Vagina (tissue), 2 donors: ENCODE data around the gene DNAJB1. TPM values are rescaled to one million over a fixed set of nuclear protein-coding genes. Genes with fewer than 3 reads are reported as not detected.

ENCODE experiments used
- DNase-seq, 2 donors: peaks; one replicate each; pipeline ENCODE4 v3.0.0-alpha.2; 2017; ENCODE audit errors: extremely low spot score in 2 of 2
- H3K27ac ChIP-seq: fragments of 200-600 bp; sonication (generic); one replicate; pipeline ENCODE4 v1.5.1; 2019
- H3K27me3 ChIP-seq: fragments of 200-600 bp; sonication (generic); one replicate; pipeline ENCODE4 v1.5.1; 2019
- H3K36me3 ChIP-seq, 2 donors: fragments of 200-600 bp; sonication (generic); one replicate each; pipeline ENCODE4 v1.5.1; 2017 to 2019
- H3K4me1 ChIP-seq: fragments of 200-600 bp; sonication (generic); one replicate; pipeline ENCODE4 v1.5.1; 2019
- H3K4me3 ChIP-seq, 2 donors: fragments of 200-600 bp; sonication (generic); 1 replicate in 1 of 2; 2 replicates in 1 of 2; pipeline ENCODE4 v1.5.1; 2016 to 2019
- H3K9me3 ChIP-seq: fragments of 200-600 bp; sonication (generic); one replicate; pipeline ENCODE4 v1.5.1; 2019
- POLR2A ChIP-seq, 2 donors: fragments of 450-650 bp; IDR thresholded peaks; one replicate each; pipeline ENCODE4 v1.6.1; 2017; ENCODE audit warnings: antibody characterized with exemption in 2 of 2, mild to moderate bottlenecking in 2 of 2, moderate library complexity in 2 of 2
- POLR2AphosphoS5 ChIP-seq, 2 donors: sonication (generic); formaldehyde crosslinking; IDR thresholded peaks; one replicate each; pipeline ENCODE4 v1.9.0; 2017; ENCODE audit warnings: antibody characterized with exemption in 2 of 2, mild to moderate bottlenecking in 2 of 2, low read depth in 1 of 2; ENCODE audit not compliant: insufficient read depth in 1 of 2
- intact Hi-C: fragments of 100-400 bp; cut with DNase I; formaldehyde crosslinking; loops from one replicate; pipeline ENCODE4 v1.15.1; 2023
- total RNA-seq: library from RNA; depleted of rRNA; stranded (reverse); fragments of >200 nt; gene quantifications from one replicate; pipeline ENCODE4 v1.2.3, GENCODE V29; 2016
- TF ChIP-seq, protein P1 (sequence below), 3 experiments: fragments of 450-650 bp in 2 of 3; fragments of 200-600 bp in 1 of 3; sonication (generic) in 1 of 3; IDR thresholded peaks; one replicate each; pipeline ENCODE4 v1.5.1; 2017 to 2019; ENCODE audit warnings: antibody characterized with exemption in 3 of 3, mild to moderate bottlenecking in 2 of 3, moderate library complexity in 2 of 3

The DNAJB1 gene
- total RNA-seq, 1 donor from 2014 or later, result 164 TPM

DNA sequence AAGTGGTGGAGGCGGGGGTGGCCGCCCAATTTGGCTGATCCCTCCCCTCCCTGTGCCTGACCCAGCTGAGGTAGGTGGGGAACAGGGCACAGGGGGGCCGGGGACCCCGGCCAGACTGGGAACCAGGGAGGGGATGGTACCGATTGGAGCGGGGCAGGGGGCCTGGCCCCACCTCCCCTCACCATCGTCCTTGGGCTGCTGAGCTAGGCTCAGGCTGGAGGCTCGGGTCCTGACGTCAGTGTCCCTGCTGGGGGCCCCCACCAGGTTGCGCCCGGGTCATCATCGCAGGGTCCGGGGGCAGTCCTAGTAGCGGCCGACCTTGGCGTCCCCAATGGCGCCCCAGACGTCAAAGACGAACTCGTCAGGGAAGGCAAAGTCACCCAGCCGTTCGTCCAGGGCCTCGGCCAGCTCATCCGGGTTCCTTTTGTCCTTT, 40.1 kb downstream of the DNAJB1 start:
- intact Hi-C loops, result loop anchor here (10.0 kb wide), 2 partner anchors 113 to 333 kb away; no protein-coding TSS in a partner anchor
- no peak for TF ChIP-seq POLR2AphosphoS5 (IDR thresholded peaks at IDR 0.05; ENCODE audit: insufficient read depth in 1 of 2, low read depth in 1 of 2)
- TF ChIP-seq POLR2A (IDR thresholded peaks at IDR 0.05), result no peak
- TF ChIP-seq, protein P1, sequence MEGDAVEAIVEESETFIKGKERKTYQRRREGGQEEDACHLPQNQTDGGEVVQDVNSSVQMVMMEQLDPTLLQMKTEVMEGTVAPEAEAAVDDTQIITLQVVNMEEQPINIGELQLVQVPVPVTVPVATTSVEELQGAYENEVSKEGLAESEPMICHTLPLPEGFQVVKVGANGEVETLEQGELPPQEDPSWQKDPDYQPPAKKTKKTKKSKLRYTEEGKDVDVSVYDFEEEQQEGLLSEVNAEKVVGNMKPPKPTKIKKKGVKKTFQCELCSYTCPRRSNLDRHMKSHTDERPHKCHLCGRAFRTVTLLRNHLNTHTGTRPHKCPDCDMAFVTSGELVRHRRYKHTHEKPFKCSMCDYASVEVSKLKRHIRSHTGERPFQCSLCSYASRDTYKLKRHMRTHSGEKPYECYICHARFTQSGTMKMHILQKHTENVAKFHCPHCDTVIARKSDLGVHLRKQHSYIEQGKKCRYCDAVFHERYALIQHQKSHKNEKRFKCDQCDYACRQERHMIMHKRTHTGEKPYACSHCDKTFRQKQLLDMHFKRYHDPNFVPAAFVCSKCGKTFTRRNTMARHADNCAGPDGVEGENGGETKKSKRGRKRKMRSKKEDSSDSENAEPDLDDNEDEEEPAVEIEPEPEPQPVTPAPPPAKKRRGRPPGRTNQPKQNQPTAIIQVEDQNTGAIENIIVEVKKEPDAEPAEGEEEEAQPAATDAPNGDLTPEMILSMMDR (IDR thresholded peaks at IDR 0.05), result no peak
- Histone ChIP-seq H3K4me3 (no peak overlapping the region), H3K9me3 (no peaks in the 10 kb centered on the region), H3K4me1 (peaks cover 36% of the 10 kb centered on the region), H3K27ac (no peak overlapping the region), H3K27me3 (no peaks in the 10 kb centered on the region), H3K36me3 (peaks cover 0 to 44% of the 10 kb centered on the region in 2 donors)
- no peak for DNase-seq

DNA sequence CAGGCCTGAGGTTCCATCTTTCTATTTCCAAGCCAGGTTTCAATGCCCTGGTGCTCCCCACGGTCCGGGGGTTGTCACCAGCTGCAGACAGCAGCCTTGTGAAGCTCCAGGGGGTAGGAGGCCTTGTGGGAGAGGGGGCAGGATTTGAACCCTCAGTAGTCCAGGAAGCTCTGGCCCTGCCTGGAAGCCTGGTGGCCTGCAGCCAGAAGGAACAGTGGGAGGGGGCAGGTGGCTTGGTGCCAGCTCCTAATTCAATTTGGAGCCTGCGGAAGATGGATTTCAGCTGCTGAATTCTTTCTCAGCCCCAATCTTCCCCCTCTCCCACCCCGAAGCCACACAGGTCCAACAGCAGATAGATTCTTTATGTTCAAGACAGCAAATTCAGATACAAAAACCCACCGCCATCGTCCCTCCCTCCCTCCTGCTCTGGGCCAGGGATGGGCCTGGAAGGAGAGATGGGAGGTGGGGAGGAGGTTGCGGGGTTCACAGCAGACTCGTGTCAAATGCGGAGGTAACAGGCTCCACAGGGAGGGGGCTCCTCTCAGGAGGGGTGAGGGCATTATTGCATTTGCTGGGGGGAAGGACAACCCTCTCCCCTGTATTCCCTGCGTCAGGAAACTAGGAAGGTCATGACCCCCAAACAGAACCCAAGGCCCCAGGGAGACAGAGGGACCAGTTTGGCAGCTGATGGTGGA, 40.6 kb downstream of the DNAJB1 start:
- peaks cover 41% of the 10 kb centered on the region for H3K4me1 ChIP-seq
- TF ChIP-seq POLR2A (IDR thresholded peaks at IDR 0.05) (no peak), POLR2AphosphoS5 (IDR thresholded peaks at IDR 0.05; ENCODE audit: insufficient read depth in 1 of 2, low read depth in 1 of 2) (no peak)
- TF ChIP-seq, protein P1 (IDR thresholded peaks at IDR 0.05), result no peak
- intact Hi-C loops, result loop anchor here (10.0 kb wide), 2 partner anchors 113 to 333 kb away; no protein-coding TSS in a partner anchor
- no peaks in the 10 kb centered on the region for H3K9me3 ChIP-seq
- DNase-seq, result no peak
- peak overlapping the region; percentile 34 for H3K27ac ChIP-seq
- H3K27me3 ChIP-seq, result no peaks in the 10 kb centered on the region
- peaks cover 0 to 39% of the 10 kb centered on the region in 2 donors for H3K36me3 ChIP-seq
- no peak overlapping the region for H3K4me3 ChIP-seq

DNA sequence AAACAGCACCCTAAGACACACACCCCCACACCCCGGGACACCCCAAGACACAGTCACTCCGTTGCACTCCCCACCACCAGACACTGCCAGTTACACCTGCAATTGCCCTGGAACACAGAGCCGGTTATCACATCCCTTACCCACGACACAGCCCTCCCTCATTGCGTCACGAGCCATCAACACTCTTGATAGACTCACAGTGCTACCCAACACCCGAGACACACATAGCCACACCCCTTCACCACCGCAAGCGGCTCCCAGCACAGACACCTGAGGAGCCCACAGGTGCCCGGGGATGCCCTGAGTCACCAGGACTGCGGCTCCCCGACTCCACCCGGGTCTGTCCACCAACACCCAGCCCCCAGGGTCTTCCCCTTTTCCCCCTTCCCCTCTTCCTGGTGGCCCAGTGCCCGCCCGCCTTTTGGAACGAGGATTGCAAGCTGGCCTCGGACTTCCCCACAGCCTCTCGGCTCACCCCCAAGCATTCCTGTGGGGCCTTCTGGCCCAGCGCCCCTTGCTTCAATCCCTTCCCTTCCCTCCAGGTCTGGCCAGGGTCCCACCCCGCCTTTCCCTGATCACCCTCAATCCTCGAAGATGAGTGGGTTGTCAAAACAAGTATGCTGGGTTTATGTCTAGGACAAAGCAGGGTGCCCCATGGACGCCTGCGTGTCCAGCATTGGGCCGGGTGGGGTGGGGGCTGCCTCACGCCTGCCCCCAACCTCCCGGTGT, 41.4 kb downstream of the DNAJB1 start:
- Histone ChIP-seq H3K4me1 (peaks cover 49% of the 10 kb centered on the region), H3K36me3 (peaks cover 0 to 35% of the 10 kb centered on the region in 2 donors), H3K27me3 (no peaks in the 10 kb centered on the region), H3K9me3 (no peaks in the 10 kb centered on the region), H3K27ac (peak overlapping the region; percentile 34), H3K4me3 (no peak overlapping the region)
- TF ChIP-seq, protein P1 (IDR thresholded peaks at IDR 0.05), result no peak
- no peak for TF ChIP-seq POLR2AphosphoS5 (IDR thresholded peaks at IDR 0.05; ENCODE audit: insufficient read depth in 1 of 2, low read depth in 1 of 2)
- TF ChIP-seq POLR2A (IDR thresholded peaks at IDR 0.05), result no peak
- DNase-seq, result no peak
- intact Hi-C loops, result loop anchor here (10.0 kb wide), 2 partner anchors 112 to 332 kb away; no protein-coding TSS in a partner anchor

DNA sequence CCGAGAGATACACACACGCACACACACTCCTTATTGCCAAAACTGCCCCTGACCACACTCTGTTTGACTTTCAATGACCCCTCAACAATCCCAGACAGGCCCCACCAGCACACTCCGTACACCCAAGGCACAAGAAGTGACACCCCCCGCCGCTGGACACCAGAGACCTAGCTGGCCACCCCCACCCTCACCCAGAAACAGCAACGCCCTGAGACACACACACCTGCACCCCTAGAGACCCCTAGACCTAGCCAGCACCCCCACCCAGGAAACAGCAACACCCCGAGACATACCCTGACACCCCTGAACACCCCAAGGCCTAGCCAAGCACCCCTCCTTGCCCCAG, 41.9 kb downstream of the DNAJB1 start:
- no peaks in the 10 kb centered on the region for H3K9me3 ChIP-seq
- peaks cover 0 to 35% of the 10 kb centered on the region in 2 donors for H3K36me3 ChIP-seq
- TF ChIP-seq POLR2AphosphoS5 (IDR thresholded peaks at IDR 0.05; ENCODE audit: insufficient read depth in 1 of 2, low read depth in 1 of 2), result no peak
- TF ChIP-seq, protein P1 (IDR thresholded peaks at IDR 0.05), result no peak
- no peak for TF ChIP-seq POLR2A (IDR thresholded peaks at IDR 0.05)
- peaks cover 51% of the 10 kb centered on the region for H3K4me1 ChIP-seq
- DNase-seq, result no peak
- no peak overlapping the region for H3K4me3 ChIP-seq
- H3K27me3 ChIP-seq, result no peaks in the 10 kb centered on the region
- H3K27ac ChIP-seq, result no peak overlapping the region
- intact Hi-C loops, result loop anchor here (10.0 kb wide), 2 partner anchors 111 to 331 kb away; no protein-coding TSS in a partner anchor
